ENCODE data around the gene BPIFB3. TPM values are rescaled to one million over a fixed set of nuclear protein-coding genes. Genes with fewer than 3 reads are reported as not detected.

BPIFB3 gene, protein sequence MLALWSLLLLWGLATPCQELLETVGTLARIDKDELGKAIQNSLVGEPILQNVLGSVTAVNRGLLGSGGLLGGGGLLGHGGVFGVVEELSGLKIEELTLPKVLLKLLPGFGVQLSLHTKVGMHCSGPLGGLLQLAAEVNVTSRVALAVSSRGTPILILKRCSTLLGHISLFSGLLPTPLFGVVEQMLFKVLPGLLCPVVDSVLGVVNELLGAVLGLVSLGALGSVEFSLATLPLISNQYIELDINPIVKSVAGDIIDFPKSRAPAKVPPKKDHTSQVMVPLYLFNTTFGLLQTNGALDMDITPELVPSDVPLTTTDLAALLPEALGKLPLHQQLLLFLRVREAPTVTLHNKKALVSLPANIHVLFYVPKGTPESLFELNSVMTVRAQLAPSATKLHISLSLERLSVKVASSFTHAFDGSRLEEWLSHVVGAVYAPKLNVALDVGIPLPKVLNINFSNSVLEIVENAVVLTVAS
- not detected in 2 replicates for total RNA-seq (2014; rRNA removed; shearing (Covaris generic))
- not detected in 2 replicates for polyA plus RNA-seq (2015; cell fraction: cytosol; rRNA removed)
- not detected in 2 replicates for polyA plus RNA-seq (2015; cell fraction: nucleus; rRNA removed)

DNA sequence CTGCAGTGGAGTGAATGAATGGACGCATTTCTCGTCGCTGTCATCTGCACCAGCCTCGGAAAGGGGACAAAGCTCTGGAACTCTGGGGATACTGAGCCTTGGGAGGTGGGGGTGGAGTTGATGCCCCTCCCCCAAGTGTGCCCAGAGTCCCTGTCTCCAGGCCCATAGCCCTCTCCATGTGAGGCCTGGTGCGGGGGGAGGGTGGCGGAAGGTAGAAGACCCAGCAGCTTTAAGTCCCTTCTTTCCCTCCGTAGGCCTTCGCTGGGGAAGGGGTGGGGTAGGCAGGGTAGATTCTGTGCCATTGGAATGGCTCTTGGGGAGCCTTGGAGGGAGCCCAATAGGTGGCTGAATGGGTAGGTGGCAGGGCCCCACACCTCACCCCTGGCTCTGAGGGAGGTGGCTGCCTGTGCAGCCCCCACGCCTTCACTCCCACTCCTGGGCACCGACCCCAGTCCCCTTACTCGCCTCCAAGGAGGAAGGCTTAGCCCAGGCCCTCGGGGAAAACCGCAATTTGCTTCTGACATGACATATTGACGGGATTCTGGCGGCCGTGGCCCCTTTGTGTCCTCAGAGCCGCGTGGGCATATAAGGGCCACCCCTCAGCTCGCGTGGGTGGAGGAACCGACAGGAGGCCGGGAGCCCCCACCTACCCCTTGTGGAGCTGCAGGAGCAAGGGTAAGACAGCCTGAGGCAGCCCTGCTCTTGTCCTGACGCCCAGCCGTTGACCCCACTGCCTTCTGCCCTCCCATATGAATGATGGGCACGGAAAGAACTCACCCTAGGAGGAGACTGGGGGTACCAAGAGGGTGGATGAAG, at the start of gene BPIFB3:
Gene BPIFB3, plus strand, starts transcription at position 613 of the 816 bp plus-strand sequence. CDS start 1,533 bp downstream, outside the sequence.
- in situ Hi-C loops (cut with HindIII; ENCODE audit: low pct_unique_long_range_greater_than_20kb, low sequenced_read_pairs): no loop called here
- DNase-seq (ENCODE audit: low read depth, low spot score): no peak

DNA sequence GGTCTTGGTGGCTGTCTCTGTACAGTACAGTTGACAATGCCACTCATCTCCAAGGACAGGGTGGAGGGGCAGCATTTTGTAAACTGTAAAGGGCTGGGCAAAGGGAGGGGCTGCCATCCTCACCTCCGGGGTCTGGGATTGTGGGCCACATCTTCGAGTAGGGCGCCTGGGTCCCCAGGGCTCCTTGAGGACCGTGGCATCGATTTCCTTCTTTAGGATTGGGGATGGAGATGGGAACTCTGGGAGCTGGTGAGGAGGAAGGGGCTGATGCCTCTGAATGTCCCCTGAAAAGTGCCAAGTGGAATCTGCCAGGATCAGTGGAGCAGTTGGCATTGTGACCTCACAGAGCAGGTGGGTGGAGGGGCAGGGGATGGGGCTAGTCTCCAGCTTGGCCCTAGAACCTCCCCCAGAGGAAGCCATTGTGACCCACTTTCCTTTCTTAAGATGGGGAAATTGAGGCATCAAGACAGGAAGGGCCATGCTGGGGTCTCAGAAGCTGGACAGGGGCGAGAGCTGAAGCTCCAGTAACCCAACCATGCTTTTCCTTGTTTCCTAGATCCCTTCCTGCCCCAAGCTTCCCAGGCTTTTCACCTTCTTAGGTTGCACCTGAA, 49.5 kb upstream of the BPIFB3 start, which contains the start of gene SUN5:
Gene SUN5, minus strand, starts transcription at position 293 of the 611 bp plus-strand sequence. Its CDS starts 93 bp downstream, at position 200.
- in situ Hi-C loops (cut with HindIII; ENCODE audit: low pct_unique_long_range_greater_than_20kb, low sequenced_read_pairs): no loop called here
- no peak for DNase-seq (ENCODE audit: low read depth, low spot score)

- in situ Hi-C loops (cut with HindIII; ENCODE audit: low pct_unique_long_range_greater_than_20kb, low sequenced_read_pairs): no loop called here
- peak; percentile 54 for DNase-seq (ENCODE audit: low read depth, low spot score)
Measured at GRCh38 chr20:33005132-33005566, 48.6 kb upstream of the BPIFB3 start.

GRCh38 chr20:33005908-33006775, 47.6 kb upstream of the BPIFB3 start:
- in situ Hi-C loops (cut with HindIII; ENCODE audit: low pct_unique_long_range_greater_than_20kb, low sequenced_read_pairs): no loop called here
- no peak for DNase-seq (ENCODE audit: low read depth, low spot score)

- in situ Hi-C loops (cut with HindIII; ENCODE audit: low pct_unique_long_range_greater_than_20kb, low sequenced_read_pairs): no loop called here
- no peak for DNase-seq (ENCODE audit: low read depth, low spot score)
Measured at GRCh38 chr20:33006776-33007375, 46.8 kb upstream of the BPIFB3 start.

DNA sequence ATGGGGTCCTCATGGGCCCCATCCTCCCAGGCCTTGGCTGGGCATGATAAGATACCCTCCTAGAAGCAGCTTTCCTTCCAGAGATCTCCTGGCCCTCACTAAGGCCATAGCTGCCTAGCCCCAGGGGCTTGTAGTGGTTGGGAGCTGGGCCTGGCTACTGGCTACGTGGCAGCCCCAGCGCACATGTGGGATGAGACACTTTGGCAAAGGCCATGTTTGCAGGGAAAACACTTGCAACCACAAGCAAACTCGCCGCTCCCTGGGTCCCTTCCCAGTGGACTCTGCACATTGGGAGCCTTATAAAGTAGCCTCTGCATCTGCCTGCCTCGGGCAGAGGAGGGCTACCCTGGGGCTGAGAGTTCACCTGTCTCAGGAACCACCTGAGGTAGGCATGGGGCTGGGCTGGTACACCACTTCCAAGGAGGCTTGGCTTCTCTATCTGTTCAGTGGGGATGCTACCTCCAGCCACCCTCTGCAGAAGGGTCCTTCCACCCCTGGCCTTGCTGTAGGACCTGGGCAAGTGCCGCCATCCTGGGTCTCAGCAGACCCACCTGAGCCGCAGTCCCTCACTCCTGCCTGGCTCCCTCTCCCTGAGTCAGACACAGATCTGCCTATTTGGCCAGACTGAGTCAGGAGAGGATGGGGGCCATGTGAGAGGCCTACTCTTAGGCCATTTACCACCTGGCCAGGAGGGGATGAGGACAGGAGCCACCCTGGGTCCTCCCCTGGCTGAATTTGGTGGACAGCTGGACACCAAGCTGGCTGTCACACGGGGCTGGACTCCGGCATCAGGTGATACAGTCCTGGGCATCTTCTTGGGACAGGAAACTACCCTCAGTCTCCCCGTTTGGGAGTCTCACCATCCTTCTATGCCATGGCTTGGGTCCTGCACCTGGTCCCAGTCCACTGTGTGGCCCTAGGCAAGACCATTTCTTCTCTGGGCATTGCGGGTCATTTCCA, 46.0 kb upstream of the BPIFB3 start, which contains the start of gene BPIFB2:
Gene BPIFB2, plus strand, starts transcription at position 329 of the 960 bp plus-strand sequence. CDS start 871 bp downstream, outside the sequence.
- in situ Hi-C loops (cut with HindIII; ENCODE audit: low pct_unique_long_range_greater_than_20kb, low sequenced_read_pairs): no loop called here
- DNase-seq (ENCODE audit: low read depth, low spot score): no peak

DNA sequence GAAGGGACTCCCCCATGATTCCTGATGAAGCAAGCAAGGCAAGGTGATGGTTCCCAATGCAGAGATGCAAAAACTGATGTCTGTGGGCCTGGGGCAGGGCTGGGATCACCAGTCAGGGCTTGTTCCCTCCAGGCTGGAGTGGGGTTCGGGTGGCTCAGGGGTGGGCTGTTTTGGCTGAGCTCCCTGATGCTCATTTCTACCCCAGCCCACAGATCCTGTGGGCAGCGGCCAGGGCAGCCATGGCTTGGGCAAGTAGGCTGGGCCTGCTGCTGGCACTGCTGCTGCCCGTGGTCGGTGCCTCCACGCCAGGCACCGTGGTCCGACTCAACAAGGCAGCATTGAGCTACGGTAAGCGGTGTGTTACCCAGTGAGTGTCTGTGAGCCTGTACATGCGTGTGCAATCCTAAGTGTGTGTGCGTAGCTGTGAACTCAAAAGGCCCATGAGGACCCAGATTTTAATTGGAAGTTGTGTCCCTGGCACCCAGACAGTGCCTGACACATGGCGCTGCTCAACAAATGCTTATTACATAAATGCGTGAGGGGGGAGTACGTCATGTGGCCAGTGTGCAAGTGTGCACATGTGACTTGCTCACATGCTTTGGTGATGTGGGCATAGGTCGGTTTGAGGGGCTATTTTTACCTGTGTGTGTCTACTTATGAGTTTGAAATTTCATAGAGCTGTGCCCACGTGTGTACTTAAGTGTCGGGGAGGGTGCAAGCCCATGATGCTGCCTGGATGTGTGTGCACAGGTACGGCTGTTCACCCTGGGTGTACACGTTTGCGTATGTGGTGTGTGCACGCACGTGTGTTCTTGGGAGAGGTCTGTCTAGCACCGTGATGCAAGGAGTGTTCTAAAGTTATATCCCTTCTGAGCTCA, 45.1 kb upstream of the BPIFB3 start:
- in situ Hi-C loops (cut with HindIII; ENCODE audit: low pct_unique_long_range_greater_than_20kb, low sequenced_read_pairs): no loop called here
- DNase-seq (ENCODE audit: low read depth, low spot score): no peak

GRCh38 chr20:33009214-33010132, 44.2 kb upstream of the BPIFB3 start:
- DNase-seq (ENCODE audit: low read depth, low spot score): peak; percentile 48
- in situ Hi-C loops (cut with HindIII; ENCODE audit: low pct_unique_long_range_greater_than_20kb, low sequenced_read_pairs): no loop called here

GRCh38 chr20:33010133-33010504, 43.6 kb upstream of the BPIFB3 start:
- in situ Hi-C loops (cut with HindIII; ENCODE audit: low pct_unique_long_range_greater_than_20kb, low sequenced_read_pairs): no loop called here
- no peak for DNase-seq (ENCODE audit: low read depth, low spot score)

GRCh38 chr20:33010674-33011449, 42.8 kb upstream of the BPIFB3 start:
- DNase-seq (ENCODE audit: low read depth, low spot score): no peak

DNA sequence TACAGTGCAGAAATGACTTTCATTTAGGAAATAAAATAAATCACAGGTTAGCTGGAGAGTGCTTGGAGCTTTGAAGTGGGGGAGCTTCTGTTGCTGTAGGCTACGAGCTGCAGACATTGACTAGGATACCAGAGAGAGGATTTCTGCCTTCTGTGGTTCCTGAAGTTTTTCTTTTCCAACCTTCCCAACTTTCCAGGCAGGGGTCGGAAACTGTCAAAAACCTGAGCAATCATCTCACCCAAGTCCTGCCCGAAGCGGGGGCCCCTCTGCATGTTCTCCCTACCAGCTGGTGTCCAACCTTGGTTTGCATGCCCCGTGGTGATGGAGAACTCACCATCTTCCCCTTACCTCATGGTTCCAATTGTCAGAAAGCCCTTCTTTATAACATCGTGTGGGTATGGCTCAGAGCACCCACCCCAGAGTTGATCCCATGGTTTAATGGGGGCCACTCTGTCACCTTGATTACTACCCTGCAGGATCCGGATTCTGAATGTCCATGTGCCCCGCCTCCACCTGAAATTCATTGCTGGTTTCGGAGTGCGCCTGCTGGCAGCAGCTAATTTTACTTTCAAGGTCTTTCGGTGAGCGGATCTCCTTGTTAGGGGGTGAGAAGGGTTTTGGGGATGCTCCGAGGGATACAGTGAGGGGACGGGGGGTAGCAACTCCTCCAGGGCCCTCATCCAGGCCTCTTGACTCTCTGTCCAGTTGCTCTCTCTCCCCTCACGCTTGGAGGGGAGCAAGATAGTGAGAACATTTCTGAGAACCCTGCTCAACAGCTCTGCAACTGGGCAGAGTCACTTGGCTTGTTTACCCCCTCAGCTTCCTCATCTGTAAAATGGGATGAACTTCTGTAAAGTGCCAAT, 41.1 kb upstream of the BPIFB3 start:
- in situ Hi-C loops (cut with HindIII; ENCODE audit: low pct_unique_long_range_greater_than_20kb, low sequenced_read_pairs): no loop called here
- DNase-seq (ENCODE audit: low read depth, low spot score): no peak

More at GRCh38 chr20:33010674-33011449, 42.8 kb upstream of the BPIFB3 start:
- in situ Hi-C loops (cut with HindIII; ENCODE audit: low pct_unique_long_range_greater_than_20kb, low sequenced_read_pairs): no loop called here

- in situ Hi-C loops (cut with HindIII; ENCODE audit: low pct_unique_long_range_greater_than_20kb, low sequenced_read_pairs): no loop called here
- no peak for DNase-seq (ENCODE audit: low read depth, low spot score)
Measured at GRCh38 chr20:33013701-33014326, 39.9 kb upstream of the BPIFB3 start.

Measured in SK-MEL-5 (cell line).